Karpas-422 (cell line): Measurements from ENCODE around the gene CLCN4. TPM values are rescaled to one million over a fixed set of nuclear protein-coding genes. Genes with fewer than 3 reads are reported as not detected.

ENCODE experiments used
- DNase-seq: peaks from one replicate; pipeline ENCODE4 v3.0.0-alpha.2; 2015
- H2AFZ ChIP-seq: fragments of 200-600 bp; sonication (generic); 2 replicates; pipeline ENCODE4 v1.6.1; 2014; ENCODE audit warnings: antibody characterized with exemption, low read length, mixed read lengths
- H3K27ac ChIP-seq: fragments of 200-600 bp; sonication (generic); 2 replicates; pipeline ENCODE4 v1.5.1; 2014; ENCODE audit warnings: mild to moderate bottlenecking, low read length, moderate library complexity
- H3K27me3 ChIP-seq: fragments of 200-600 bp; sonication (generic); 2 replicates; pipeline ENCODE4 v1.6.1; 2014; ENCODE audit warnings: low read length, mixed read lengths
- H3K36me3 ChIP-seq: fragments of 200-600 bp; sonication (generic); 2 replicates; pipeline ENCODE4 v1.6.1; 2014; ENCODE audit warnings: low read length, mixed read lengths; ENCODE audit not compliant: insufficient read depth
- H3K4me1 ChIP-seq: fragments of 200-600 bp; sonication (generic); 2 replicates; pipeline ENCODE4 v1.6.1; 2014; ENCODE audit warnings: mild to moderate bottlenecking, low read length, mixed read lengths
- H3K4me2 ChIP-seq: fragments of 200-600 bp; sonication (generic); 2 replicates; pipeline ENCODE4 v1.6.1; 2014; ENCODE audit warnings: low read length, low read depth, mild to moderate bottlenecking; ENCODE audit not compliant: poor library complexity, severe bottlenecking
- H3K4me3 ChIP-seq: fragments of 200-600 bp; sonication (generic); 2 replicates; pipeline ENCODE4 v1.5.1; 2014; ENCODE audit warnings: mild to moderate bottlenecking, antibody characterized with exemption, low read length, mixed read lengths
- H3K79me2 ChIP-seq: fragments of 200-600 bp; sonication (generic); 2 replicates; pipeline ENCODE4 v1.6.1; 2014; ENCODE audit warnings: mild to moderate bottlenecking, low read length, mixed read lengths
- H3K9ac ChIP-seq: fragments of 200-600 bp; sonication (generic); 2 replicates; pipeline ENCODE4 v1.6.0; 2014; ENCODE audit warnings: low read length
- H3K9me2 ChIP-seq: fragments of 200-600 bp; sonication (generic), shearing (Covaris generic); replicated peaks from 2 replicates; pipeline ENCODE4 v1.6.0; 2014; ENCODE audit warnings: mild to moderate bottlenecking, low read length, moderate library complexity; ENCODE audit not compliant: insufficient read depth
- H3K9me3 ChIP-seq: fragments of 300-700, 200-600 bp; sonication (generic); 2 replicates; pipeline ENCODE4 v1.6.1; 2014; ENCODE audit warnings: low read length, mixed read lengths
- H4K20me1 ChIP-seq: fragments of 200-600 bp; sonication (generic); 2 replicates; pipeline ENCODE4 v1.6.1; 2014; ENCODE audit warnings: mild to moderate bottlenecking, antibody characterized with exemption, low read length, low read depth; ENCODE audit not compliant: insufficient read depth
- total RNA-seq: library from RNA; depleted of rRNA; stranded (reverse); fragments of >200 nt; shearing (Covaris generic); gene quantifications from 2 replicates; pipeline ENCODE4 v1.2.3, GENCODE V29; 2014; ENCODE audit warnings: low replicate concordance

The CLCN4 gene
- total RNA-seq, 1 experiment from 2014 or later: 6.3 TPM

DNA sequence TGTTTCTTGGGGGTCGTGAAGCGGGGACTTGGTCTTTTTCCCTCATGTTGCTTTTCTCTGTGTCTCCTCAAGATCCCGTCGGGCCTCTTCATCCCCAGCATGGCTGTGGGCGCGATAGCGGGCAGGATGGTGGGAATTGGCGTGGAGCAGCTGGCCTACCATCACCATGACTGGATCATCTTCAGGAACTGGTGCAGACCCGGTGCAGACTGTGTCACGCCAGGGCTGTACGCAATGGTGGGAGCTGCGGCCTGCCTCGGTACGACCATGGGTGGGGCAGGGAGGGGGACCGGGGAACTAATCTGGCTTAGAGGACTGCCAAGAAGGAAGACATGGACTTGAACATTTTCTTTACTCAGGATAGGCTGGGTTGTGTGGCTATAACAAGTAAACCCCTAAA lies 55.6 kb downstream of the CLCN4 start:
- Histone ChIP-seq H2AFZ (no peak overlapping the region), H3K79me2 (no peaks in the 10 kb centered on the region), H3K27me3 (no peaks in the 10 kb centered on the region), H4K20me1 (no peaks in the 10 kb centered on the region), H3K4me1 (no peaks in the 10 kb centered on the region), H3K27ac (no peak overlapping the region), H3K36me3 (no peaks in the 10 kb centered on the region), H3K9me3 (no peaks in the 10 kb centered on the region), H3K9me2 (no peaks in the 10 kb centered on the region), H3K4me2 (no peak overlapping the region), H3K9ac (no peak overlapping the region), H3K4me3 (no peak overlapping the region)
- DNase-seq: no peak

- no peak for DNase-seq
- no peaks in the 10 kb centered on the region for H3K9me3 ChIP-seq
- H2AFZ ChIP-seq: no peak overlapping the region
- no peak overlapping the region for H3K4me2 ChIP-seq
- no peaks in the 10 kb centered on the region for H3K4me1 ChIP-seq
- no peaks in the 10 kb centered on the region for H3K79me2 ChIP-seq
- H4K20me1 ChIP-seq: no peaks in the 10 kb centered on the region
- no peaks in the 10 kb centered on the region for H3K27me3 ChIP-seq
- no peak overlapping the region for H3K4me3 ChIP-seq
- H3K9ac ChIP-seq: no peak overlapping the region
- H3K36me3 ChIP-seq: no peaks in the 10 kb centered on the region
- H3K9me2 ChIP-seq: no peaks in the 10 kb centered on the region
- no peak overlapping the region for H3K27ac ChIP-seq
These were observed 56.9 kb downstream of the CLCN4 start for GRCh38 chrX:10213716-10214115.

DNA sequence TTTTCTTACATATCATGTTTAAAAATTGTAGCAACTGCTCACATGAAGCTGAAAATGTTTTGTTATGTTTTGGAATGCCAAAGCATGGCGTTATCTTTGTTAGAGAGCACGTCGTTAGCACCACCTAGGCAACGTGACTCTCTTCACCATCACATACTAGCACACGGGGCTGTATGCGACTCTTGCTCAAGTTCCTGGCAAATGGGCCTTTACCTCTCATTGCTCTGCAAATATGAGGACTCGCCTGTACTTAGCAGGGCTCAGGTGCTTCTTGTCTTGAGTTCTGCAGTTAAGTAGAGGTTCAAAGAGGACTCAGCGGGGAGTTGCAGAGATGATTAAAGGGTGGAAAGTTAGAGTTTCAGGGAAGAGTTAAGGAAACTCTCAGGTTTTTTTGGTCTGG lies 59.4 kb downstream of the CLCN4 start:
- Histone ChIP-seq H3K27me3 (no peaks in the 10 kb centered on the region), H3K9ac (no peak overlapping the region), H3K4me2 (no peak overlapping the region), H3K9me2 (no peaks in the 10 kb centered on the region), H3K4me3 (no peak overlapping the region), H3K79me2 (no peaks in the 10 kb centered on the region), H3K4me1 (no peaks in the 10 kb centered on the region), H3K27ac (no peak overlapping the region), H3K36me3 (no peaks in the 10 kb centered on the region), H4K20me1 (no peaks in the 10 kb centered on the region), H3K9me3 (no peaks in the 10 kb centered on the region), H2AFZ (no peak overlapping the region)
- DNase-seq: no peak

DNA sequence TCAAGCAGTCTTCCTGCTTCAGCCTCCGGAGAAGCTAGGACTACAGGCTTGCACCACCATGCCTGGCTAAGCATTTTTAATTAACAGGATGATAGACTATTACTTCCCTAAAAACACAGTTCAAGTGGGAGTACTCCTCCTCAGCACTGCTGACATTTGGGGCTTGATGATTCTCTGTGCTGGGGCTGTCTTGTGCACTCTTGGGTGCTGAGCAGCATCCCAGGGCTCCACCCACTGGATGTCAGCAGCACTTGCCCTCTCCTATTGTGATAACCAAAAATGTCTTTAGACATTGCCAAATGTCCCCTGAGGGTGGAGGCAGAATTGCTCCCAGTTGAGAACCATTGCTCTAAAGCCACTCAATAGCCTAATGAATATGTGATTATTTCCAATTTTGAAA lies 60.4 kb downstream of the CLCN4 start:
- no peaks in the 10 kb centered on the region for H3K79me2 ChIP-seq
- H3K36me3 ChIP-seq: no peaks in the 10 kb centered on the region
- H3K9me2 ChIP-seq: no peaks in the 10 kb centered on the region
- H3K4me3 ChIP-seq: no peak overlapping the region
- DNase-seq: no peak
- H4K20me1 ChIP-seq: no peaks in the 10 kb centered on the region
- no peak overlapping the region for H3K4me2 ChIP-seq
- no peak overlapping the region for H2AFZ ChIP-seq
- H3K9me3 ChIP-seq: no peaks in the 10 kb centered on the region
- H3K4me1 ChIP-seq: no peaks in the 10 kb centered on the region
- H3K27ac ChIP-seq: no peak overlapping the region
- no peak overlapping the region for H3K9ac ChIP-seq
- H3K27me3 ChIP-seq: no peaks in the 10 kb centered on the region

- no peak for DNase-seq
These were observed 64.9 kb downstream of the CLCN4 start for GRCh38 chrX:10221651-10222050.

DNA sequence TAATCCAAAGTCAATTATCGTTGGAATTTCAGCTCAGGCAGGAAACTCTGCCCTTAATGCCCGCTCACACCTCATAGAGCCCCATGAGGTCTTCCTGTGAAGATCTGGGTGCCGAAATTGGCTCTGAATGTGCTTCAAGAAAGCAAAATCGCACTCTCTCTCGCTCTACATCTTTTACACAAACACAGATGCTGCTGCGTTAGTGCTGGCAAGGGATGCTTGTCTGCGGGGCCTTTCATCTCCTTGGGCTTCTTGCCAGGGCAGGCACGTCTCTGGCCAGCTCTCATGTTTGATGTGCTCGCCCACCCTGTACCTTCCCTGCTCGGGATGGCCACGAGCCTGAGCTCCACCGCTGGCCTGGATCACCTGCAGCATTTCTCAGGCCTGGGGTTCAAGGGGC lies 66.5 kb downstream of the CLCN4 start:
- no peaks in the 10 kb centered on the region for H3K4me1 ChIP-seq
- DNase-seq: no peak

More at GRCh38 chrX:10221651-10222050, 64.9 kb downstream of the CLCN4 start:
- Histone ChIP-seq H3K36me3 (no peaks in the 10 kb centered on the region), H3K4me2 (no peak overlapping the region), H3K4me3 (no peak overlapping the region), H3K9me2 (no peaks in the 10 kb centered on the region), H3K27ac (no peak overlapping the region), H3K4me1 (no peaks in the 10 kb centered on the region), H4K20me1 (no peaks in the 10 kb centered on the region), H3K9me3 (no peaks in the 10 kb centered on the region), H3K9ac (no peak overlapping the region), H3K79me2 (no peaks in the 10 kb centered on the region), H2AFZ (no peak overlapping the region), H3K27me3 (no peaks in the 10 kb centered on the region)

GRCh38 chrX:10223781-10224180 lies 67.0 kb downstream of the CLCN4 start:
- H3K79me2 ChIP-seq: no peaks in the 10 kb centered on the region
- no peaks in the 10 kb centered on the region for H4K20me1 ChIP-seq
- H2AFZ ChIP-seq: no peak overlapping the region
- H3K4me2 ChIP-seq: no peak overlapping the region
- H3K9me2 ChIP-seq: no peaks in the 10 kb centered on the region
- no peaks in the 10 kb centered on the region for H3K4me1 ChIP-seq
- no peak overlapping the region for H3K4me3 ChIP-seq
- no peak overlapping the region for H3K9ac ChIP-seq
- H3K27me3 ChIP-seq: no peaks in the 10 kb centered on the region
- no peak overlapping the region for H3K27ac ChIP-seq
- no peaks in the 10 kb centered on the region for H3K9me3 ChIP-seq
- no peaks in the 10 kb centered on the region for H3K36me3 ChIP-seq
- DNase-seq: no peak

More for the DNA sequence above, 66.5 kb downstream of the CLCN4 start:
- Histone ChIP-seq H3K9me2 (no peaks in the 10 kb centered on the region), H3K36me3 (no peaks in the 10 kb centered on the region), H3K27ac (no peak overlapping the region), H3K79me2 (no peaks in the 10 kb centered on the region), H3K9me3 (no peaks in the 10 kb centered on the region), H3K27me3 (no peaks in the 10 kb centered on the region), H4K20me1 (no peaks in the 10 kb centered on the region), H2AFZ (no peak overlapping the region), H3K4me2 (no peak overlapping the region), H3K9ac (no peak overlapping the region), H3K4me3 (no peak overlapping the region)

DNA sequence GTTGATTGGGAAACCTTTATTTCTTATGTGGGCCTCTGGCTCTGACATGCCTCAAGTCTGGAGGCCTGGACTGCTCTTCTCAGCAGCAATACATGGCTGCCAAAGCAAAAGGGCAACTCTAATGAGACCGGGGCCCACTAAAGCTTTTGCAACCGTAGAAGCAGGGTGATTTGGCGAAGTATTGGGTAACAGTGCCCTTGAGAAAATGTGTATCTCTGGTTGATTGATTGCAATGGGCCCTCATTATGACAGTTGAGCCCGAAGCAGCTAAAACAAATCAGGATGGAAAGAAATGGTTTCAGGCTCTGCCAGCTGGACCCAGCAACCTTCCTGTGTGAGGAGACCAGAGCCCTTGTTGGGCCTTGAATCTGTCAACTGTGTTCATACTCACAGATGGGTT lies 73.4 kb downstream of the CLCN4 start:
- Histone ChIP-seq H3K9me3 (no peaks in the 10 kb centered on the region), H4K20me1 (no peaks in the 10 kb centered on the region), H3K4me2 (no peak overlapping the region), H3K4me1 (peaks cover 12% of the 10 kb centered on the region), H3K9ac (no peak overlapping the region), H3K9me2 (no peaks in the 10 kb centered on the region), H3K79me2 (no peaks in the 10 kb centered on the region), H3K27ac (no peak overlapping the region), H3K4me3 (no peak overlapping the region), H2AFZ (no peak overlapping the region), H3K36me3 (no peaks in the 10 kb centered on the region), H3K27me3 (no peaks in the 10 kb centered on the region)
- DNase-seq: no peak

DNA sequence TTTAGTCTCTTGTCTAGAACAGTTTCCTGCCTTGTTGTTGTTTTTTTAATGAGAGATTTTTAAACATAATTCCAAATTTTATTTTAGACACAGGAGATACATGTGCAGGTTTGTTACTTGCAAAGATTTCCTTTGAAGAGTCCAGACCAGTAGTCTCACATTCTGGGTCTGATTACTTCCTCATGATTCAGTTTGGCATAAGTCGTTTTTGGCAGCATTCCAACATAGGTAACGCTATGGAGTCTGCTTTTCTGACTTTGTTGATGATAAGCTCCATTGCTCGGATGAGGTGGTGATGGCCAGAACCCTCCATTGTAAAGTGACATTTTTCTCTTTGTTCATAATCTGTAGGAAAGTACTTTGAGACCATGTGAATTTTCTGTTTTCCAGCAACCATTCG lies 74.7 kb downstream of the CLCN4 start:
- Histone ChIP-seq H3K27me3 (no peaks in the 10 kb centered on the region), H4K20me1 (no peaks in the 10 kb centered on the region), H3K9ac (no peak overlapping the region), H3K4me1 (peaks cover 12% of the 10 kb centered on the region), H3K9me3 (no peaks in the 10 kb centered on the region), H3K4me3 (no peak overlapping the region), H3K27ac (no peak overlapping the region), H3K36me3 (no peaks in the 10 kb centered on the region), H2AFZ (no peak overlapping the region), H3K79me2 (no peaks in the 10 kb centered on the region), H3K9me2 (no peaks in the 10 kb centered on the region), H3K4me2 (no peak overlapping the region)
- no peak for DNase-seq
